Body of pancreas (tissue), 4 donors: ENCODE measurements around the gene OR10A6.

Experiments
- POLR2A ChIP-seq, 3 donors: fragments of 450-650 bp; IDR thresholded peaks; one replicate each; pipeline ENCODE4 v1.6.1; 2016; ENCODE audit warnings: antibody characterized with exemption in 3 of 3, mild to moderate bottlenecking in 2 of 3
- TF ChIP-seq, protein P1 (sequence below), 7 experiments: fragments of 450-650 bp in 4 of 7; fragments of 200-600 bp in 3 of 7; sonication (generic) in 3 of 7; IDR thresholded peaks; one replicate each; pipeline ENCODE4 v1.5.1; 2016 to 2019; ENCODE audit warnings: antibody characterized with exemption in 7 of 7

- TF ChIP-seq, protein P1, sequence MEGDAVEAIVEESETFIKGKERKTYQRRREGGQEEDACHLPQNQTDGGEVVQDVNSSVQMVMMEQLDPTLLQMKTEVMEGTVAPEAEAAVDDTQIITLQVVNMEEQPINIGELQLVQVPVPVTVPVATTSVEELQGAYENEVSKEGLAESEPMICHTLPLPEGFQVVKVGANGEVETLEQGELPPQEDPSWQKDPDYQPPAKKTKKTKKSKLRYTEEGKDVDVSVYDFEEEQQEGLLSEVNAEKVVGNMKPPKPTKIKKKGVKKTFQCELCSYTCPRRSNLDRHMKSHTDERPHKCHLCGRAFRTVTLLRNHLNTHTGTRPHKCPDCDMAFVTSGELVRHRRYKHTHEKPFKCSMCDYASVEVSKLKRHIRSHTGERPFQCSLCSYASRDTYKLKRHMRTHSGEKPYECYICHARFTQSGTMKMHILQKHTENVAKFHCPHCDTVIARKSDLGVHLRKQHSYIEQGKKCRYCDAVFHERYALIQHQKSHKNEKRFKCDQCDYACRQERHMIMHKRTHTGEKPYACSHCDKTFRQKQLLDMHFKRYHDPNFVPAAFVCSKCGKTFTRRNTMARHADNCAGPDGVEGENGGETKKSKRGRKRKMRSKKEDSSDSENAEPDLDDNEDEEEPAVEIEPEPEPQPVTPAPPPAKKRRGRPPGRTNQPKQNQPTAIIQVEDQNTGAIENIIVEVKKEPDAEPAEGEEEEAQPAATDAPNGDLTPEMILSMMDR (IDR thresholded peaks at IDR 0.05), result peak; percentile 28 to 92 (median 88)
- no peak for TF ChIP-seq POLR2A (IDR thresholded peaks at IDR 0.05)
Observed at GRCh38 chr11:7892840-7893254, 38.2 kb downstream of the OR10A6 start.
